Middle frontal gyrus (tissue), 1 donor: ENCODE measurements around the gene UBXN11.

Experiments
- DNase-seq: peaks from one replicate; pipeline ENCODE4 v3.0.0-alpha.2; 2015; ENCODE audit warnings: low spot score; ENCODE audit errors: extremely low spot score

The UBXN11 gene

GRCh38 chr1:26274801-26275425 is 31.5 kb downstream of the UBXN11 start:
- DNase-seq = no peak

GRCh38 chr1:26269198-26269550 is 37.3 kb downstream of the UBXN11 start:
- DNase-seq = no peak

- DNase-seq = no peak
Observed at GRCh38 chr1:26268290-26269197, 37.9 kb downstream of the UBXN11 start.

GRCh38 chr1:26265405-26265804 is 41.0 kb downstream of the UBXN11 start:
- DNase-seq = no peak

GRCh38 chr1:26263212-26263611 is 43.2 kb downstream of the UBXN11 start:
- no peak for DNase-seq

- DNase-seq = no peak
Observed at GRCh38 chr1:26259578-26259977, 46.9 kb downstream of the UBXN11 start.

GRCh38 chr1:26259005-26259404 is 47.4 kb downstream of the UBXN11 start:
- DNase-seq = no peak

GRCh38 chr1:26257222-26257621 is 49.2 kb downstream of the UBXN11 start:
- no peak for DNase-seq

- DNase-seq = no peak
Observed at GRCh38 chr1:26254404-26254803, 52.0 kb downstream of the UBXN11 start.

- DNase-seq = no peak
Observed at GRCh38 chr1:26252718-26253117, 53.7 kb downstream of the UBXN11 start.

- DNase-seq = no peak
Observed at GRCh38 chr1:26239936-26240335, 66.5 kb downstream of the UBXN11 start.

- no peak for DNase-seq
Observed at GRCh38 chr1:26237230-26237966, 69.0 kb downstream of the UBXN11 start.

- no peak for DNase-seq
Observed at GRCh38 chr1:26234644-26235370, 71.6 kb downstream of the UBXN11 start.

- DNase-seq = peak; percentile 96
Observed at GRCh38 chr1:26233903-26234643, 72.4 kb downstream of the UBXN11 start, which contains the start of gene CEP85. CEP85 (plus strand) TSS chr1:26234200; CDS start chr1:26239784, 5,584 bp downstream.
